K562 (cell line): ENCODE data around the gene G6PC3. TPM values are rescaled to one million over a fixed set of nuclear protein-coding genes. Genes with fewer than 3 reads are reported as not detected.

ENCODE experiments used
- ARID1B ChIP-seq: fragments of 450-650 bp; IDR thresholded peaks from 2 replicates; pipeline ENCODE4 v1.6.1; 2016; ENCODE audit warnings: antibody characterized with exemption, mild to moderate bottlenecking, inconsistent platforms
- CBFA2T3 ChIP-seq: fragments of 450-650 bp; IDR thresholded peaks from 2 replicates; pipeline ENCODE4 v1.6.1; 2017
- COPS2 ChIP-seq: fragments of 450-650 bp; conservative IDR thresholded peaks from 2 replicates; pipeline ENCODE4 v1.6.1; 2016; ENCODE audit warnings: mild to moderate bottlenecking, moderate library complexity
- E2F5 ChIP-seq: sonication (generic); formaldehyde crosslinking; IDR thresholded peaks from 2 replicates; pipeline ENCODE4 v1.8.0; 2022; ENCODE audit warnings: mild to moderate bottlenecking, missing genetic modification reagents
- HDAC1 ChIP-seq, 2 experiments: fragments of 450-650 bp; IDR thresholded peaks; 2 replicates each; pipeline ENCODE4 v1.6.1; 2016 to 2017; ENCODE audit warnings: inconsistent platforms in 1 of 2, mild to moderate bottlenecking in 1 of 2, moderate library complexity in 1 of 2
- IRF1 ChIP-seq: sonication (generic); formaldehyde crosslinking; IDR thresholded peaks from 2 replicates; pipeline ENCODE4 v1.8.0; 2022; ENCODE audit warnings: missing genetic modification reagents, mild to moderate bottlenecking, borderline replicate concordance
- KDM1A ChIP-seq, 2 experiments: fragments of 450-650 bp; IDR thresholded peaks; 2 replicates each; pipeline ENCODE4 v1.6.1; 2016; ENCODE audit warnings: mild to moderate bottlenecking in 2 of 2
- NFXL1 ChIP-seq: fragments of 450-650 bp; formaldehyde crosslinking; IDR thresholded peaks from 2 replicates; pipeline ENCODE4 v1.4.0; 2021; ENCODE audit warnings: mild to moderate bottlenecking
- PCBP1 ChIP-seq: fragments of 200-400 bp; formaldehyde crosslinking; IDR thresholded peaks from 2 replicates; pipeline ENCODE4 v1.6.1; 2018; ENCODE audit warnings: mild to moderate bottlenecking, low read depth, low read length; ENCODE audit not compliant: poor library complexity, severe bottlenecking
- PHB2 ChIP-seq: fragments of 450-650 bp; IDR thresholded peaks from 2 replicates; pipeline ENCODE4 v1.6.1; 2017; ENCODE audit warnings: low read depth
- RAD21 ChIP-seq, 2 experiments: fragments of 250-450 bp in 1 of 2; fragments of 450-650 bp in 1 of 2; sonication (Bioruptor Pico) in 1 of 2; formaldehyde crosslinking in 1 of 2; IDR thresholded peaks in 1 of 2; conservative IDR thresholded peaks in 1 of 2; 2 replicates each; pipeline versions ENCODE4 v1.4.0 to v1.8.0; 2020 to 2022; ENCODE audit warnings: mild to moderate bottlenecking in 2 of 2, moderate library complexity in 1 of 2
- RAD51 ChIP-seq: fragments of 450-650 bp; IDR thresholded peaks from 2 replicates; pipeline ENCODE4 v1.7.1; 2016; ENCODE audit warnings: low read depth, mild to moderate bottlenecking, borderline replicate concordance
- SMARCA4 ChIP-seq: fragments of 450-650 bp; IDR thresholded peaks from 2 replicates; pipeline ENCODE4 v1.6.1; 2016
- TAF9B ChIP-seq: fragments of 450-650 bp; IDR thresholded peaks from 2 replicates; pipeline ENCODE4 v1.6.1; 2018; ENCODE audit warnings: mild to moderate bottlenecking; ENCODE audit not compliant: partially characterized antibody
- TARDBP ChIP-seq: fragments of 450-650 bp; IDR thresholded peaks from 2 replicates; pipeline ENCODE4 v1.6.1; 2016
- TEAD1 ChIP-seq, 2 experiments: fragments of 450-650 bp in 1 of 2; sonication (generic) in 1 of 2; formaldehyde crosslinking; IDR thresholded peaks; 2 replicates each; pipeline versions ENCODE4 v1.4.0 to v1.8.0; 2020 to 2022; ENCODE audit warnings: mild to moderate bottlenecking in 2 of 2, missing genetic modification reagents in 1 of 2
- ZNF140 ChIP-seq: fragments of 250-450 bp; sonication (Bioruptor Pico); IDR thresholded peaks from 2 replicates; pipeline ENCODE4 v1.8.0; 2021; ENCODE audit warnings: moderate library complexity, mild to moderate bottlenecking, inconsistent platforms
- ZNF655 ChIP-seq: fragments of 250-450 bp; sonication (Bioruptor Pico); IDR thresholded peaks from 2 replicates; pipeline ENCODE4 v1.5.0; 2021
- polyA plus RNA-seq, 8 experiments: library from polyadenylated mRNA; depleted of rRNA in 4 of 8; stranded (reverse) in 5 of 8; unstranded in 3 of 8; fragments of >200 nt; fragmentation: Nextera tagmentation in 2 of 8; fragmentation: Illumina TruSeq in 1 of 8; extraction: Ambion mirVana in 2 of 8; extraction: Trizol in 1 of 8; gene quantifications; 2 replicates each; pipeline versions ENCODE4 v1.2.1 to v1.2.3, GENCODE V29; 2011 to 2014; ENCODE audit warnings: inconsistent platforms in 1 of 8, missing spikeins in 1 of 8
- total RNA-seq, 7 experiments: library from RNA; depleted of rRNA in 6 of 7; stranded (reverse); fragments of >200 nt in 6 of 7; fragmentation: Illumina TruSeq in 2 of 7; extraction: Trizol in 2 of 7; gene quantifications; 2 replicates each; pipeline versions ENCODE4 v1.2.1 to v1.2.3, GENCODE V29; 2011 to 2021; ENCODE audit warnings: low replicate concordance in 1 of 7
- TF ChIP-seq, protein P1 (sequence below): sonication (generic); formaldehyde crosslinking; IDR thresholded peaks from 2 replicates; pipeline ENCODE4 v1.8.0; 2022; ENCODE audit warnings: mild to moderate bottlenecking, missing genetic modification reagents
- TF ChIP-seq, protein P2 (sequence below): fragments of 250-450 bp; sonication (Bioruptor Pico); IDR thresholded peaks from 2 replicates; pipeline ENCODE4 v1.5.0; 2021

The G6PC3 gene
- total and polyA plus RNA-seq, 9 of the 15 experiments (the other 6 are each of a cell fraction or from before 2014, with no cell fraction given), result 10.4 to 57.8 (median 31.1) TPM

DNA sequence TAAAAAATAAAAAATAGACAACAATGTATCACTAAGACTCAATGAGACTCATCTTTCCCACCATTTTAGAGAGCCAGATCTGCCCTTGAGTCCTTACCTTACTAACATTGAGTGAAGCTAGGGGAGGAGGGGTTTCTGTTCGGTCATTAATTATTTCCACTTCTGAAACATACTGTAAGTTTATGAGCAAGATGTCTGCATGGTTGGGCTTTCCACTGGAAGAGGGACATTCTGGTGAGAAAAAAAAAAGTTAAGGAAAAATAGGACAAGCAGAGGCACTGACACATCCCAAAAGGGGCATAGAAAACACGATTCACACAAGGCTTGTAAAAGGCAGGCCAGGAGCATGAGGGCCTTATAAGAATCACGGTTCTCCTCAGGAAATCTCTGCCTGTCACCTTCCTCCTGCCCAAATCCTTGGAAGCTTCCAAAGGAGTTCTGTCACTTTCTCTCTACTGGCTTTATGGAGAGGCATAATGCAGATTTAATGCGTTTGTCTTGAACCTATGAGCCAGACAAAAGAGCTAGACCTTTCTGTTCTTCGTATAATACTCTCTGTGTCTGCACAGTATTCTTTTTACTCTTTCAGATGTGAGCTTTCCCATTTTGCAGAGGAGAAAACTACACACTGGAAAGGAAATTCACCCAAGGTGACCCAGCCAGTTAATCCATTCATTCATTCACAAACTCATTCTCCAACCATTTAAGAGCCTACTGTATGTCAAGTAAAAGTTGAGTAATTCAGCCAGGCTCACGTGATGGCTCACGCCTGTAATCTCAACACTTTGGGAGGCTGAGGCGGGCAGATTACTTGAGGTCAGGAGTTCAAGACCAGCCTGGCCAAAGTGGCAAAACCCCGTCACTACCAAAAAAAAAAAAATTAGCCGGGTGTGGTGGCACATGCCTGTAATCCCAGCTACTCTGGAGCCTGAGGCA lies 6.6 kb upstream of the G6PC3 start (continued):
- TF ChIP-seq, protein P1, sequence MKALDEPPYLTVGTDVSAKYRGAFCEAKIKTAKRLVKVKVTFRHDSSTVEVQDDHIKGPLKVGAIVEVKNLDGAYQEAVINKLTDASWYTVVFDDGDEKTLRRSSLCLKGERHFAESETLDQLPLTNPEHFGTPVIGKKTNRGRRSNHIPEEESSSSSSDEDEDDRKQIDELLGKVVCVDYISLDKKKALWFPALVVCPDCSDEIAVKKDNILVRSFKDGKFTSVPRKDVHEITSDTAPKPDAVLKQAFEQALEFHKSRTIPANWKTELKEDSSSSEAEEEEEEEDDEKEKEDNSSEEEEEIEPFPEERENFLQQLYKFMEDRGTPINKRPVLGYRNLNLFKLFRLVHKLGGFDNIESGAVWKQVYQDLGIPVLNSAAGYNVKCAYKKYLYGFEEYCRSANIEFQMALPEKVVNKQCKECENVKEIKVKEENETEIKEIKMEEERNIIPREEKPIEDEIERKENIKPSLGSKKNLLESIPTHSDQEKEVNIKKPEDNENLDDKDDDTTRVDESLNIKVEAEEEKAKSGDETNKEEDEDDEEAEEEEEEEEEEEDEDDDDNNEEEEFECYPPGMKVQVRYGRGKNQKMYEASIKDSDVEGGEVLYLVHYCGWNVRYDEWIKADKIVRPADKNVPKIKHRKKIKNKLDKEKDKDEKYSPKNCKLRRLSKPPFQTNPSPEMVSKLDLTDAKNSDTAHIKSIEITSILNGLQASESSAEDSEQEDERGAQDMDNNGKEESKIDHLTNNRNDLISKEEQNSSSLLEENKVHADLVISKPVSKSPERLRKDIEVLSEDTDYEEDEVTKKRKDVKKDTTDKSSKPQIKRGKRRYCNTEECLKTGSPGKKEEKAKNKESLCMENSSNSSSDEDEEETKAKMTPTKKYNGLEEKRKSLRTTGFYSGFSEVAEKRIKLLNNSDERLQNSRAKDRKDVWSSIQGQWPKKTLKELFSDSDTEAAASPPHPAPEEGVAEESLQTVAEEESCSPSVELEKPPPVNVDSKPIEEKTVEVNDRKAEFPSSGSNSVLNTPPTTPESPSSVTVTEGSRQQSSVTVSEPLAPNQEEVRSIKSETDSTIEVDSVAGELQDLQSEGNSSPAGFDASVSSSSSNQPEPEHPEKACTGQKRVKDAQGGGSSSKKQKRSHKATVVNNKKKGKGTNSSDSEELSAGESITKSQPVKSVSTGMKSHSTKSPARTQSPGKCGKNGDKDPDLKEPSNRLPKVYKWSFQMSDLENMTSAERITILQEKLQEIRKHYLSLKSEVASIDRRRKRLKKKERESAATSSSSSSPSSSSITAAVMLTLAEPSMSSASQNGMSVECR, result no peak
- TF ChIP-seq SMARCA4 (no peak), TARDBP (no peak), RAD21 (CRISPR knock-in tag; conservative IDR thresholded peaks at IDR 0.05 in 1 of 2, IDR thresholded peaks at IDR 0.05 in 1 of 2) (no peak), ZNF140 (CRISPR knock-in tag) (no peak), TEAD1 (CRISPR knock-in tag; IDR thresholded peaks at IDR 0.05) (no peak), PHB2 (no peak), KDM1A (IDR thresholded peaks at IDR 0.05) (peak; percentile 69 to 70), NFXL1 (CRISPR knock-in tag) (no peak), ZNF655 (no peak), CBFA2T3 (peak; percentile 68), TAF9B (no peak), RAD51 (peak; percentile 64; the same call in 1 of the 2 replicates), COPS2 (no peak), IRF1 (CRISPR knock-in tag) (no peak), PCBP1 (no peak), E2F5 (CRISPR knock-in tag) (no peak), HDAC1 (IDR thresholded peaks at IDR 0.05) (0 out of 4 replicates have a peak, but pooled peaks of 1 of the 2 experiments have one; percentile 26), ARID1B (peak; percentile 58; the same call in 1 of the 2 replicates)
- TF ChIP-seq, protein P2, sequence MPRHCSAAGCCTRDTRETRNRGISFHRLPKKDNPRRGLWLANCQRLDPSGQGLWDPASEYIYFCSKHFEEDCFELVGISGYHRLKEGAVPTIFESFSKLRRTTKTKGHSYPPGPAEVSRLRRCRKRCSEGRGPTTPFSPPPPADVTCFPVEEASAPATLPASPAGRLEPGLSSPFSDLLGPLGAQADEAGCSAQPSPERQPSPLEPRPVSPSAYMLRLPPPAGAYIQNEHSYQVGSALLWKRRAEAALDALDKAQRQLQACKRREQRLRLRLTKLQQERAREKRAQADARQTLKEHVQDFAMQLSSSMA, result no peak
